GM12872 (cell line): ENCODE results near the gene COL12A1.

Source experiments
- CTCF ChIP-seq: IDR thresholded peaks from 3 replicates; pipeline ENCODE4 v1.5.1; 2011; ENCODE audit warnings: low read depth, mild to moderate bottlenecking, low read length, moderate library complexity; ENCODE audit not compliant: insufficient read depth

The COL12A1 gene

GRCh38 chr6:75130784-75131183, 75.1 kb downstream of the COL12A1 start:
- TF ChIP-seq CTCF = no peak

- TF ChIP-seq CTCF = no peak
These were observed 76.8 kb downstream of the COL12A1 start for GRCh38 chr6:75128878-75129570.

- TF ChIP-seq CTCF = no peak
These were observed 79.3 kb downstream of the COL12A1 start for GRCh38 chr6:75126518-75126917.

- no peak for TF ChIP-seq CTCF
These were observed 80.9 kb downstream of the COL12A1 start for GRCh38 chr6:75124983-75125382.

GRCh38 chr6:75124085-75124484, 81.8 kb downstream of the COL12A1 start:
- TF ChIP-seq CTCF = no peak

- TF ChIP-seq CTCF = no peak
These were observed 86.8 kb downstream of the COL12A1 start for GRCh38 chr6:75118925-75119515.

GRCh38 chr6:75117701-75118100, 88.2 kb downstream of the COL12A1 start:
- no peak for TF ChIP-seq CTCF

- TF ChIP-seq CTCF = no peak
These were observed 88.9 kb downstream of the COL12A1 start for GRCh38 chr6:75116946-75117345.
